Measurements from ENCODE around the gene NEUROG1. TPM values are rescaled to one million over a fixed set of nuclear protein-coding genes. Genes with fewer than 3 reads are reported as not detected.

The NEUROG1 gene
- polyA plus RNA-seq, 4 donors, result not detected

Other genes starting within 250 kb of the NEUROG1 start
- gene MACROH2A1, start 136.7 kb downstream of the NEUROG1 start, polyA plus RNA-seq (ENCODE audit: insufficient read length in 4 of 4), result 100 to 1,000 TPM; 140 to 243 (median 214) TPM
- gene DCANP1, start 88.6 kb downstream of the NEUROG1 start, polyA plus RNA-seq (ENCODE audit: insufficient read length in 4 of 4), result under 1 TPM in 1 of 4 donors, not detected in 3; 0.11 TPM
- under 1 TPM; 0.10 to 0.18 (median 0.15) TPM for gene TIFAB, start 83.6 kb downstream of the NEUROG1 start, polyA plus RNA-seq (ENCODE audit: insufficient read length in 4 of 4)
- gene CXCL14, start 43.0 kb upstream of the NEUROG1 start, polyA plus RNA-seq (ENCODE audit: insufficient read length in 4 of 4), result 10 to 100 TPM in 3 of 4 donors, 1 to 10 TPM in 1; 1.7 to 48.1 (median 23.1) TPM